Lung (tissue), 12 donors: Measurements from ENCODE around the gene DLG1. TPM values are rescaled to one million over a fixed set of nuclear protein-coding genes. Genes with fewer than 3 reads are reported as not detected.

Source experiments
- ATAC-seq: fragments of 200-7000 bp; cut with Tn5 transposase; one replicate; pipeline ENCODE4 v1.9.1; 2020; ENCODE audit warnings: moderate number of reproducible peaks; ENCODE audit not compliant: insufficient read depth, low FRiP score
- DNase-seq, 3 donors: peaks; one replicate each; pipeline ENCODE4 v3.0.0-alpha.2; 2013 to 2017
- H3K27ac ChIP-seq, 2 donors: one replicate each; pipeline ENCODE4 v1.5.1; 2013; ENCODE audit warnings: mild to moderate bottlenecking in 2 of 2, moderate library complexity in 2 of 2, control low read depth in 1 of 2, inconsistent platforms in 1 of 2, low read depth in 1 of 2, low read length in 1 of 2
- H3K27me3 ChIP-seq, 3 donors: one replicate each; pipeline ENCODE4 v1.5.1; 2013; ENCODE audit warnings: low read length in 2 of 3; ENCODE audit not compliant: control insufficient read depth in 3 of 3, insufficient read depth in 3 of 3
- H3K36me3 ChIP-seq, 4 donors: one replicate each; pipeline ENCODE4 v1.5.1; 2013; ENCODE audit warnings: low read length in 4 of 4, mild to moderate bottlenecking in 1 of 4, moderate library complexity in 1 of 4; ENCODE audit not compliant: control insufficient read depth in 4 of 4, insufficient read depth in 4 of 4
- H3K4me1 ChIP-seq, 5 donors: one replicate each; pipeline ENCODE4 v1.5.1; 2013; ENCODE audit warnings: low read length in 5 of 5, mild to moderate bottlenecking in 2 of 5, moderate library complexity in 1 of 5; ENCODE audit not compliant: control insufficient read depth in 5 of 5, insufficient read depth in 5 of 5
- H3K4me3 ChIP-seq: one replicate; pipeline ENCODE4 v1.5.1; 2013; ENCODE audit warnings: mild to moderate bottlenecking, control low read depth, moderate library complexity
- H3K9ac ChIP-seq, 2 donors: one replicate each; pipeline ENCODE4 v1.5.1; 2013; ENCODE audit warnings: low read length in 2 of 2, control low read depth in 1 of 2; ENCODE audit not compliant: insufficient read depth in 1 of 2
- H3K9me3 ChIP-seq, 4 donors: one replicate each; pipeline ENCODE4 v1.5.1; 2013; ENCODE audit warnings: low read length in 3 of 4, mild to moderate bottlenecking in 1 of 4, moderate library complexity in 1 of 4; ENCODE audit not compliant: control insufficient read depth in 4 of 4, insufficient read depth in 3 of 4
- CTCF ChIP-seq: IDR thresholded peaks from 2 replicates; pipeline ENCODE4 v1.5.1; 2012; ENCODE audit warnings: mild to moderate bottlenecking; ENCODE audit errors: control extremely low read depth, extremely low read depth
- WGBS, 2 donors: extraction: QIAGEN DNeasy Blood & Tissue Kit; methylation state at CpG; one replicate each; pipeline ENCODE4 v1.1.7; 2013; 5-methylcytosine and 5-hydroxymethylcytosine counted together
- polyA plus RNA-seq, 2 donors: library from polyadenylated mRNA; stranded (reverse); fragments of 200-250 nt; gene quantifications; one replicate each; pipeline ENCODE4 v1.2.1, GENCODE V29; 2013
- total RNA-seq, 2 donors: library from RNA; depleted of rRNA in 1 of 2; stranded (reverse); fragments of >200 nt in 1 of 2; gene quantifications; one replicate each; pipeline ENCODE4 v1.2.1, GENCODE V29; 2014 to 2021
- donor health status: control.
- donor health status: control.
- donor health status: Bipolar disorder and iron deficiency.
- donor health status: healthy.
- donor health status: DM: yes; HTN: yes; CAD: no.

DLG1 gene
- total and polyA plus RNA-seq, 4 donors = 16.0 to 114 (median 45.7) TPM

GRCh38 chr3:197173620-197174019 is 124.8 kb downstream of the DLG1 start:
- H3K27ac ChIP-seq = no peak overlapping the region
- no peak for ATAC-seq
- DNase-seq = no peak
- H3K4me3 ChIP-seq = no peak overlapping the region
- no peak overlapping the region for H3K9ac ChIP-seq
- TF ChIP-seq CTCF = no peak
- no peaks in the 10 kb centered on the region for H3K27me3 ChIP-seq
- peaks cover 0 to 6% (median 3%) of the 10 kb centered on the region in 5 donors for H3K4me1 ChIP-seq
- WGBS, 2 donors = 96 to 98% methylated on average over 4 of the region's 4 CpGs
- no peaks in the 10 kb centered on the region for H3K9me3 ChIP-seq
- peaks cover 0 to 3% (median 3%) of the 10 kb centered on the region in 4 donors for H3K36me3 ChIP-seq

DNA sequence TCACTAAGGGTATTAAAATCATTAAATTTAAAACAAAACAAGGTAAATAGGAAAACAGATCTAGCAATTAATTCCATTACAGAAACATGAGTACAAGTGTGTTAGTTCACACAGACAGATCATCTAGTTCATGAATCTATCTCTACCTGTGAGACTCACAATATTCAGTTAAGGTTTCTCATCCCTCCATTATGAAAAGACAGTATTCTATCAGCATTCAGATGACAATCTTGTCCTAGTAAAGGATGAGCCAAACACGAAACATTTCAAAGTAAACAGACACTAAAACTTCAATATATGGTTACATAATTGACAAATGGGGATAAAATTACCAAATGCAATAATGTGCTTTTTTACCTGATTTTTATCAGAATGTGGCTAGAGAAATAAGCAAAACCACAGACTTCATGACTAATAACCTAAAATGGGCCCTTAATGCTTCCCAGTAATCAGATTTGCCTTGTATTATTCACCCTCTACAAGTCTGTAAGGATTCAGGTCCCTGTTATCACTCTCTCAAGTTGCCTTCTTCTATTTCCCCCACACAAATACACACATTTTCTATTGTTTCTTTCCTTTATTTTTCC is 126.8 kb downstream of the DLG1 start:
- Histone ChIP-seq H3K4me3 (no peak overlapping the region), H3K36me3 (no peaks in the 10 kb centered on the region), H3K9me3 (no peaks in the 10 kb centered on the region), H3K27me3 (no peaks in the 10 kb centered on the region), H3K4me1 (peaks cover 0 to 6% (median 3%) of the 10 kb centered on the region in 5 donors), H3K27ac (no peak overlapping the region), H3K9ac (no peak overlapping the region)
- ATAC-seq = no peak
- DNase-seq = no peak
- 59 to 63% methylated on average over 1 of the region's 1 CpG for WGBS, 2 donors
- TF ChIP-seq CTCF = no peak

DNA sequence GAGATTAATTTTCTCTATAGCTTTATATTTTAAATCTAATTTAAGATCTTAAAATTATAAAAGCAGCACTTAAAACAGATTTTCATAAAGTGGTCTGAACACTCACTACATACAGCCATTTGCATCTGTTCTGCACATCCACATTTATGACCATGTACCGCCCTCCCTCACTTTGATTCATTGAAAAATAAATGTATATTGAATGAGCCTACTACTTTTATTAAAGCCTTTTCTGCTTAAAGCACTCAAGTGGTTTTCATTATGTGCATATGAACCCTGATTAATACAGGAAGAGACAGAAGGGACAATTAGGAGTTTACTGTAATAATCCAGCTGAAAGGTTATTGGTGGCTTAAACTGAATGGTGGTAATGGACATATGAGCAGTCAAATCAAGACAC is 129.4 kb downstream of the DLG1 start:
- no peak for TF ChIP-seq CTCF
- no peaks in the 10 kb centered on the region for H3K4me1 ChIP-seq
- H3K9ac ChIP-seq = no peak overlapping the region
- H3K4me3 ChIP-seq = no peak overlapping the region
- no peak for ATAC-seq
- no peak overlapping the region for H3K27ac ChIP-seq
- DNase-seq = no peak
- no peaks in the 10 kb centered on the region for H3K9me3 ChIP-seq
- 96 to 97% methylated on average over 1 of the region's 1 CpG for WGBS, 2 donors
- no peaks in the 10 kb centered on the region for H3K27me3 ChIP-seq
- H3K36me3 ChIP-seq = no peaks in the 10 kb centered on the region

GRCh38 chr3:197168606-197169005 is 129.8 kb downstream of the DLG1 start:
- H3K9ac ChIP-seq = no peak overlapping the region
- no peak overlapping the region for H3K27ac ChIP-seq
- WGBS, 2 donors = 78 to 89% methylated on average over 2 of the region's 2 CpGs
- H3K27me3 ChIP-seq = no peaks in the 10 kb centered on the region
- no peak overlapping the region for H3K4me3 ChIP-seq
- peak; percentile 25 to 75 (median 69) for DNase-seq
- H3K9me3 ChIP-seq = no peaks in the 10 kb centered on the region
- no peaks in the 10 kb centered on the region for H3K4me1 ChIP-seq
- H3K36me3 ChIP-seq = no peaks in the 10 kb centered on the region
- ATAC-seq = no peak
- TF ChIP-seq CTCF = no peak
